NCI-H1048 (cell line): ENCODE data around the gene CEP76.
"Not testable (repeated sequence)": the region's sequence is repeated elsewhere in the genome, so short reads cannot be mapped to it uniquely, and the experiment has no call there.

ENCODE experiments used
- DNase-seq: peaks from one replicate; lab custom pipeline; 2025; lab: John Stamatoyannopoulos, UW

The CEP76 gene

DNA sequence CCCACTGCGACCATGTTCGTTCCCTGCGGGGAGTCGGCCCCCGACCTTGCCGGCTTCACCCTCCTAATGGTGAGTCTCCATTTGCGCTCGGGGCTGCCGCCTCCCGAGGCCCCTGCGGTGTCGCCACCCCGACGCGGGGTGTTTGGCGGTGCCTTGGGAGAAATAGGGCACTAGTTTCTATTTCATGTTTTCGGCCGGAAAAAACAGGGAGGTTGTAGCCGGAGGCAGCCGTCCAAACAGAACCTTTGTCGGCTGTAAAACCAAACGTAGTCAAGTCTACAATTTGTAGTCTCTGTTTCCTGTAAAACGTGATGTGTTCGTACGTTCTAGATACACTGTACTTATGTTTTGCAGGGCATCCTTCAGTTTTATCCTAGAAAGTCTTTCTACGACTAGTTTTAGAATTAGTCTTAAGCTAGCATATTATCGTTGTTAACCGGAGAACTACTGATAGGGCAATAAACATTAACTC, 609 bp upstream of the CEP76 start:
- no peak for DNase-seq

- DNase-seq, result no peak
Measured at GRCh38 chr18:12701161-12701560, 1.4 kb downstream of the CEP76 start.

- DNase-seq, result no peak
Measured at GRCh38 chr18:12699747-12700146, 2.8 kb downstream of the CEP76 start.

- no peak for DNase-seq
Measured at GRCh38 chr18:12694032-12694431, 8.5 kb downstream of the CEP76 start.

GRCh38 chr18:12692206-12692605, 10.3 kb downstream of the CEP76 start:
- DNase-seq, result no peak

- no peak for DNase-seq
Measured at GRCh38 chr18:12689256-12689850, 13.2 kb downstream of the CEP76 start.

DNA sequence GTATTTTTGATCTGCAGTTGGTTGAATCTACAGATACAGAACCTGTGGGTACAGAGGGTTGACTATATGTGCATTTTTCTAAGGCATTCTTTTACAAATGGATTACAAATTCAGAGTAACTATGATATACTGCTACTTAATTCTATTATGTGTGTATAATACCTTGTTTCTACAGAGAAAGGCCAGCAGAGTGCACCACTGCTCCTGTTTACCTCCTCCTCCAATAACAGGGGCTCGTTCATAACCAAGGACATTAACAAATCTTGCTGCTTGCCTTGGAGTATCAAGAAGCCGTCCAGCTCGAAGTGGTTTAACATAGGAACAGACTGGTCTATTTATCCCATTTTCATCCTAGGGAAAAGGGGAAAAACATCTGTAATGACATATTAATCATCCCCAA, 16.4 kb downstream of the CEP76 start:
- DNase-seq, result no peak

GRCh38 chr18:12679183-12679786, 23.2 kb downstream of the CEP76 start:
- DNase-seq, result no peak

DNA sequence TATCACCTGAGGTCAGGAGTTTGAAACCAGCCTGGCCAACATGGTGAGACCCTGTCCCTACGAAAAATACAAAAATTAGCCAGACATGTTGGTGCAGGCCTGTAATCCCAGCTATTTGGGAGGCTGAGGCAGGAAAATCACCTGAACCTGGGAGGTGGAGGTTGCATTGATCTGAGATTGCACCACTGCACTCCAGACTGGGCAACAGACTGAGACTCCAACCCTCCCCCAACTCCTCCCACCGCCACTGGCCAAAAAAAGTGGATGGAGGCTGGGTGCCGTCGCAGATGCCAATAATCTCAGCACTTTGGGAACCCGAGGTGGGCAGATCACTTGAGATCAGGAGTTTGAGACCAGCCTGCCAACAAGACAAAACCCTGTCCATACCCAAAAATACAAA, 34.5 kb downstream of the CEP76 start:
- no peak for DNase-seq

- peak; percentile 7 for DNase-seq
Measured at GRCh38 chr18:12659904-12660605, 42.5 kb downstream of the CEP76 start.

DNA sequence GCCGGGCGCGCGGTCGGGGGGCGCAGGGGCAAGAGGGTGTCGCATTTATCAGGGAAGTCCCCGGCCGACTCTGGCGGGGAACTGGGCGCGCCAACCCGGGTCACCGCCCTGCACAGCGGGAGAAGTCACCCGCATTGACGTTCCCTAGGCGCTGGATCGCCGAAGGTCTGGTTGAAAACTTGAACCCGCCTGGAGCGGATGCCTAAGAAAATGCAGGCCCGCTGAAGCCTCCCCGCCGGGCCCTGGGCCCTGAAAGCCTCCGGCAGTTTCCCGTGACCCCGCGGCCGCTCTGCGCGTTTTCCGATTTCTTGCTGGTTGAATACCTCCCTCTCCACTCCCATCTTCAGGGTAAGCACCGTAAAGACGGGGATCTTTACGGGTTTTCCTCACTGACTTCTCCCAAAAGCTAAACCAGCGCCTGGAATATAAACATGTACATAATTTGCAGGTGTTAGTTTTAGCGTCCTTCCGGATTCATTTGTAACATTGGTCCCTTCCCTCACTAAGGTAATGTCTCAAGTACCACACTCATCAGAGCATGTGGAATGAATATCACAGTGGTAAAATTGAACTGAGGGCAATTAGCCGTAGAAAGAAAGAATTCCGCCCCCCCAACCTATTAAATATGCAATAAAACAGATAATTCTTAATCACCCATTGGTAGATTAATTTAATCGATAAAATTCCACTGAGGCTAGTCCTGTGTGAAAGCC, 43.9 kb downstream of the CEP76 start:
- no peak for DNase-seq

DNA sequence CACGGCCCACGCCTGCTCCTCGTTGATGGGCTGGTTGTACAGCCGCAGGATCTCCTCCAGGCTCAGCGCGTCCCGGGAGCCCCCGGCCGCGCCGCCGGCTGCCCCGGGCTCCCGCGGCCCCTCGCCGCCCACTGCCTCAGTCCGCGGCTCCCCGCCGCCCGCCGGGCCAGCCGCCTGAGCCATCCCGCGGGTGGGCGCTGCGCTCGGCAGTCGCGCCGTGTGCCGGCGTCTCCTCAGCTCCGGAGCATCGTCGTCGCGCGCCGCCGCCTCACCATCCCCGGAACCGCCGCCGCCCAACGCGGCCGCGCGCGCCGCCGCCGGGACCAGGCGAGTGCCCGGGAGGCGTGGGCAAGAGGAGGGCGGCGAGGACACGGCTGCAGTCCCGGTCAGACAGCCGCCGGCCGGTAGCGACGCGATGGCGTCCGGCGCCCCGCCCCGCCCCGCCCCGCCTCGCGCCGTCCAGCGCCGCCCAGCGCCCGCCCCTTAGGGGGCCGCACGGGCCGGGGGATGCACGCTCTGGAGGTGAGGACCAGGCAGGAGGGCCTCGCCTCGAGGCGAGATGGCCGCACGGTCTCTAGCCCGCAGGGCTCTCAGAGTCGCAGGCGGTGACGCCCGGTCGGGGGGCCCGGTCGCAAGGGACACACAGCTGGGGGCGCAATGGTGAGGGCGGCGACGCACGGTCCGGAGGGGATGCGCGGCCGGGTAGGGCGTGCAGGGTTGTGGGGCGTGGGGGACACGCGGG, 44.7 kb downstream of the CEP76 start, which contains the start of gene SPIRE1:
SPIRE1 (minus strand) TSS at position 424 of the 742 bp plus-strand sequence; CDS start at position 183, 241 bp downstream.
- no peak for DNase-seq

DNA sequence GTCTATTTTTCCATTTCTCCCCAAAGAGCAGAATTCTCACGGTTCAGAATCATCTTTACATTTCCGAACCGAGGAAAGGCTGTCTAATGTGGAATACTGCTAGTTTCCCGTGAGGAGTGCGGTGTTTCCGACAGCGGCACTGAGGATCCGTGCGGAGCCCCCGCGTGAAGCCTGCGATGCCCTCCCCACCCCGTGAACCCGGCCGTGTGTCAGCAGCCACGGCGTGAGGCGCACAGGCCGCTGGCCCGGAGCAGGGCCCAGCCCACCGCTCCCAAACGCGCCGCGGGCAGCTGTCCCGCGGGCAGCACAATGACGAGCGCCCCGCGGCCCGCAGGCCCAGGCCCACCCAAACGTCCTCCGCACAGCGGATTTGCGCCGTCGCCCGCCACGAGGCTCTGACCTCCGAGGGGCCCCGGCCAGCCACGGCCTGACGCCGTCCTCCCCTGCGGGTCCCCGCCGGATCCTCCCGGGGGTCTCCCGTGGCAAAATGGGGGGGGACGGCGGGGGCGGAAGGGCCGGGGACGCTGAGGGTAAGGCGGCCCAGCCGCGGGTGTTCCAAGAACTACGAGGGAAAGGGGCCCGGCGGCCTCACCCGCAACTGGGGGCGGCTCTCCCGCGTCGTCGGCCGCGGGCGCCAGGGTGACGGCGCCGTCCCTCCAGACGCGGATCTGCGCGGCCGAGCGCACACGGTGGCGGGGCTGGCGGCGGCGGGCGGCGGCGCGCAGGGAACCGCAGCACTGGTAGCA, 45.4 kb downstream of the CEP76 start:
- no peak for DNase-seq

GRCh38 chr18:12656605-12656937, 46.0 kb downstream of the CEP76 start:
- no peak for DNase-seq

DNA sequence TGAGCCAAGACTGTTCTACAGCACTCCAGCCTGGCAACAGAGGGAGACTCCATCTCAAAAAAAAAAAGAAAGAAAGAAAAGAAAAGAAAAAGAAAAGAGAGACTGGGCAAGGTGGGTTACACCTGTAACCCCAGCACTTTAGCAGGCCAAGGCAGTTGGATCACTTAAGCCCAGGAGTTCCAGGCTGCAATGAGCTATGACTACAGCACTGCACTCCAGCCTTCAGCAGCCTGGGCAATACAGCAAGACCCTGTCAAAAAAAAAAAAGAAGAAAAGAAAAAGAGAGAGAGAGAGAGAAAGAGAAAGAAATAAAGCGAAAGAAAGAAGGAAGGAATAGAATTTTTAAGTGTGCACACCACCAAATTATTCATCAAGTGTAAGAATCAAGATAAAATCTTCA, 47.6 kb downstream of the CEP76 start:
- no peak for DNase-seq

DNA sequence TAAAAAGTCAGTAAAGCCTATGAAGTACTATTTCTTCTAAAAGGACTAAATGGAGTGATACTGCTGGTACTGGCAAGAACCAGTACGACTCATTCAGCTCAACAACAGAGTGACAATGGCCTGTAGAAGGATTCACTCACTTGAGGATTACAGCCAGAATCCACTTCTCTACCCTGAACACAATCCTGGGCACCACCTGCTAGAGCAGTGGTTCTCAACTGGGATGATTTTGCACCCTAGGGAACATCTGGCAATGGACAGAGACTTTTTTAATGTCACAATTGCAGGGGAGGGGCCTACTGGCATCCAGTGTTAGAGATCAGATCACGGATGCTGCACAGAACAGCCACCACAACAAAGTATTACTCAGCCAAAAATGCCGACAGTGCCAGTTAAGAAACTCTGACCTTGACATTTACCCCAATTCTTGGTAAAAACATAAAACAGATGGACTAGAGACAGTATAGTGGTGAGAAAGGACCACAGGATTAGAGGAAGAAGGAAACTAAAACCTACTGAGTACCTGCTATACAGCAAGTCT, 49.6 kb downstream of the CEP76 start:
- DNase-seq, result no peak

- no peak for DNase-seq
Measured at GRCh38 chr18:12651651-12652050, 50.9 kb downstream of the CEP76 start.

DNA sequence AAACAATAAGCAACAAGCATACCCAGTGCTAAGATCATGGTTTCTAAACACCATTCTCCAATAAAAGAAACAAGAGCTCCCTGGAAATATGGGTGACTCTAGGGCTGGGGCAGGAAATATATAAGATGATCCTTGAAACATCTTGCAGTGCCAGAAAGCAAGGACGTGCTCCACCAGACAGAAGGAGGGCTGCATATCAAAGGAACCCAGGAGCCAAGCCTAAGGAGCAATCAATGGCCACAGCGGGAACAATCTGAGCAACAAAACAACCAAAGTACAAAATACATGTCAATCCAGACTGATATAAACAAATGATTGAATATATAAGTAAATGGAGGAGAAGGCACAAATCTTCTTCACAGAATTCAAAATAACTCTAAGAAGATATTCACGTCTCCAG, 54.8 kb downstream of the CEP76 start:
- no peak for DNase-seq

DNA sequence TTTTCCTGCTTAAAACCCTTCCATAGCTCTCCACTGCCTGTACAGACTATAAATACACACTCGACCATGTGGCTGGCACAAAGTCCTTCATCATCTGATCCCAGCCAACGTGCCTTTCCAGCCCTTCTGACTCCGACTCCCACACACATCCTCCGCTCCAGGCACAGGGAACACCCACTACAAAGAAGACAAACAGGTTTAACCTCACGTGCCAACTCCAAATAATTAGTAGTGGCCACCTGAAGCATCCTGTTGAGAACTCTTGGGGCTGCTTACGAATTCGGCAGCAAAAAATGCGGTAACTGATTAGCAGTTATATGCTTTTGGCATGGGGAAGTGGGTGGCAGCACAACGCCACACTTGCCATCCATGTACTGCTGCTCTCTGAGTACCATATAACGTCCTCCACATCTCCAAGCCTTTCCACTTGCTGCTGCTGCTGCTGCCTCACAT, 56.7 kb downstream of the CEP76 start:
- DNase-seq, result no peak

- no peak for DNase-seq
Measured at GRCh38 chr18:12645254-12645653, 57.3 kb downstream of the CEP76 start.

DNA sequence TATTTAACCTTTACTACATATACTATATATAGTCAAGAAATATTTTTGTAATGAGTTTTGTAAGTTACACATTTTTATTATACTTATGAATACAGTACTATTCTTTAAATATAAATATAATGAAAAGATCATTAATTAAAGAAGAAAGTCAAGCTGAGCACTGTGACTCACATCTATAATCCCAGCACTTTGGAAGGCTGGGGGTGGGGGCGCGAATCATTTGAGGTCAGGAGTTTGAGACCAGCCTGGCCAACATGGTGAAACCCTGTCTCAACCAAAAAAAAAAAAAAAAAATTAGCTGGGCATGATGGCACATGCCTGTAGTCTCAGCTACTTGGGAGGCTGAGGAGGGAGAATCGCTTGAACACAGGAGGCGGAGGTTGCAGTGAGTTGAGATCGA, 58.8 kb downstream of the CEP76 start:
- DNase-seq, result not testable (repeated sequence)
